GM21526 (cell line): ENCODE measurements around the gene SNCG.
"Not testable (repeated sequence)": the region's sequence is repeated elsewhere in the genome, so short reads cannot be mapped to it uniquely, and the experiment has no call there.

Experiments used
- ATAC-seq: cut with Tn5 transposase; IDR thresholded peaks from one replicate; pipeline ENCODE4 v1.9.1; 2021; ENCODE audit warnings: moderate library complexity; ENCODE audit not compliant: unreplicated experiment, low FRiP score

Gene SNCG

DNA sequence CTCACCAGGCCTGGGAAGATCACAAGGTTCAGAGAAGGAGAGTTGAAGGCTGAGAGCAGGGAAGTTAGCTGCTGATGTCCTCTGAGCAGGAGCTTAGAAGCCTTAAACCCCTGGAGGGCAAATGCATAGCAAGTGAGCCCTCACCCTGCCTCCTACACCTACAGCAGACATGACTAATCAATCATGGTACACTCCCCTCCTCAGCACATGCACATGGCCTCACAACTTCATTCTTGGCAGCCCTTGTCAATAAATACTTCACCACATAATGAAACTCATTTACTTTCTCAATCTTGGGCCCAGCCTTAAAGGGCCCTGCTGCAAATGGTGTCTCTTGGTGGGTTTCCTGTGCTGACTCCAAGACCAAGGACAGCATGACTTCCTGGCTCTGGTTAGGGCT is 13.9 kb upstream of the SNCG start:
- ATAC-seq = no peak

DNA sequence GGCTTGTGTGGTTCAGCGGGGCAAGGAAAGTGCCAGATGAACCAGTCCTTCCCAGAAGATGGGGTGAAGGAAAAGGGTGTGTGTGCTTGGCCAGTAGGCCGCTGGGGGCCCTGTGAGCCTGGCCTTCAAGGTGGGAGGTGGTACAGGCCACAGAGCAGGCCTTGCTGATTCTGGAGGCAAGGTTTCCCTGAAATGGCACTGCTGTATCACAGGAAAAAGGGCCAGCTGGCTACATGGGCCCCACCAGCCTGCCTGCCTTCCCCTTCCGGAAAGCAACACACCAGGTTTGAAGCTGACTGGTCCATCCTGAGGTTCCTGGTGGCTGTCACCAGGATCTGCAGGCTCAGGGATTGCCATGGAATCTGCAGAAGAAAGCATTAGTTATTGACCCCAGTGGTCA is 13.5 kb upstream of the SNCG start:
- ATAC-seq = no peak

DNA sequence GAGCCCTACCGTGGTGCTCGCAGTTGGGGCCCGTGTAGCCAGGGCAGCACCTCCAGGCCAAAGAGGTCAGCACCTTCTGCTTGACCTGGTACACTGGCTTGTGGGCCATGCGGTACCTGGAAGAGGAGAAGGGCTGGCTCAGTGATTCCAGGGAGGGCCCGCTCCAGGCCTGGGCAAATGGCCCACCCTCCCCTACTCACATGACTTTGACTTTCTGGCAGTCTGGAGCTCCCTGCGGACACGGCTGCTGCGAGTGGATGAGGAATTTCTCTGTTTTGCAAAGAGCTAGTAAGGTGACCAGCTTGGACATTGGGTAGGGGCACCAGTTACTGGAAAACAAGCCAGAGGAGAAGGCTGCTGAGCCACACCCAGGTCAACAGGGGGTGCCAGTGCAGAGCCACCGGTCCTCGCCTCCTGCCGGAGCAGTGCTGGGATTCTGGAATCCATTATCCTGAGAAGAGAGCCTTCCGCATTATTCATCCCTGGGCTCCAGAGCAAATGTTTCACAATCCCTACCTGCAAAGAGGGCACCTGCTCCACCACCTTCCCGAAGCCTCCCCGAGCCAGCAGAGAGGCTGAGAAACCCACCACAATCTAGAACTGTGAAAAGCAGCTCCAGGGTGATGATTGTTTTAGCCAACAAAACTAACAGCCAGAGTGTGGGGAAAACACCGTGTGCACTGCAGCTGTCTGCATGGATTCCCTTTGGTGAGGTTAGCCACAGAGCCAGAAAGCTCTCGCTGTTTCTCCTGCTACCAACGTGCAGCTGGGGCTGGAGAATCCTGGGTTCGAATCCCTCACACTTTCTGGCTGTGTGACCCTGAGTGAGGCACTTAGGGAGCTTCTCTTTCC is 12.8 kb upstream of the SNCG start:
- ATAC-seq = no peak

DNA sequence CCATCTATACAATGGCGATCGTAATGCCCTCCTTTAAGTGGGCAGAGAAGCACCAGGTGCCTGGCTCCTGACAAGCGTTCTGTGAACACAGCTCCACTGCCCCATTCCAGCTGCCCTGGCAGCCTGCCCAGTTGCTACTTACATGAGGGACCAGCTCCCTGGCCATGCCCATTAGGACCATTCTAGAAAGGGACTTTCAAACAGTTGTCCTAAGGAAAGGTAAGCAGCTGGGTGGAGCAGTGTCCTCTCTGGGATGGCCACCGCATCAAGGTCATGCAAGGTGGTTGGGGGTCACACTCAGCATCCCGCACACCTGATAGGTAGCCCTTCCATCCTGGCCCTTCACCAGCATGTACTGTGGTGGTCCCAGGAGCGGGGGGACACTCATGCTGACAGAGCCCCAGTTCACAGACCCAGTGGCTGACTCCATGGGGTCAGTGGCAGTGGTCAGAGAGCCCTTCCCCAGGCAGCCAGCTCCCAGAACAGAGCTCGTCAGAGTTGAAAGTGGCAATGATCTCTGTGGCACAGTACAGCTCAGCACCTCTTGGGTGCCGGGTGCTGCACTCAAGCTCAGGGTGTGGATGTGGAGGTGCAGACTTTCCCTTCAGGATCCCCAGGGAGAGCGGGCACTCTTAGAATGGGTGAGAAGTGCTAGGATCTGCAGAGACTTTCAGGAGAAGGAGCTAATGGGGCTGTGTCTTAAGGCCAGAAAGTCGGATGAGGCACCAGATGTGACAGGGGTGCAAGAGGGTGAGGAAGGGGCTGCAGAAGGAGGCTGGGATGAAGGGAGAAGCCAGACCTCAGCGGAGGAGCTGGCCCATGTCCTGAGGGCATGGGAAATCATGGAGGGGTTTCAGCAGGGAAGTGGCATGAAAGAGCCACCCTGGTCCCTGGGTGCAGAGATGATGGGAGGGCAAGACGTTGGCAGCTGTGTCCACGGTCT is 11.9 kb upstream of the SNCG start:
- no peak for ATAC-seq

DNA sequence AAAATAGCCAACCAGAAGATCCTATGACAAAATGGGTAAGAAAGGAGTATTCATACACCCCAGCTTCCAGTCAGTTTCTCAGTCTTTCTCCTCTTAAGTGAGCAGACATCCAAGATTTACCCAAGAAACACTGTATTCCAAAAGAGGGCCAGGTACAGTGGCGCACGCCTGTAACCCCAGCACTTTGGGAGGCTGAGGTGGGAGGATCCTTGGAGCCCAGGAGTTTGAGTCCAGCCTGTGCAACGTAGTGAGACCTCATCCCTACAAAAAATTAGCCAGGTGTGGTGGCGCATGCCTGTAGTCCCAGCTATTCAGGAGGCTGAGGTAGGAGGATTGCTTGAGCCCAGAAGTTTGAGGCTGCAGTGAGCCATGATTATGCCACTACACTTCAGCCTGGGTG is 10.6 kb upstream of the SNCG start:
- not testable (repeated sequence) for ATAC-seq

DNA sequence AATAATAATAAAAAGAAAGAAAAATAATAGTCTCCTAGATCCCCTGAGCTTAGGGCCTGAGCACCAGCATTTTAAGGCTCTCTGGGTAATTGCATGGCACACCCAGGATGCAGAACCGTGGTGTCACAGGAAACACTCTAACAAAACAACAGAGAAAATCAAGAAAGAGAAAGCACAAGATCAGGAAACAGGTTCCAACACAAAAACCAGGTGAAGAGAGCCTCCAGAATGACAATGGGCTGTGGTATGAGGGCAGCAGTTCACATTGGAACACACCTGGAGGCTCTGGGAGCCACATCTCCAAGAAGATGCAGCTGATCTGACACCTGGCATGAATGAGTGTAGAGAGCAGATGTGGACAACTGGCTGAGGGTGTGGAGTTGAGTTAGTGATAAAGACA is 8.1 kb upstream of the SNCG start:
- ATAC-seq = no peak

DNA sequence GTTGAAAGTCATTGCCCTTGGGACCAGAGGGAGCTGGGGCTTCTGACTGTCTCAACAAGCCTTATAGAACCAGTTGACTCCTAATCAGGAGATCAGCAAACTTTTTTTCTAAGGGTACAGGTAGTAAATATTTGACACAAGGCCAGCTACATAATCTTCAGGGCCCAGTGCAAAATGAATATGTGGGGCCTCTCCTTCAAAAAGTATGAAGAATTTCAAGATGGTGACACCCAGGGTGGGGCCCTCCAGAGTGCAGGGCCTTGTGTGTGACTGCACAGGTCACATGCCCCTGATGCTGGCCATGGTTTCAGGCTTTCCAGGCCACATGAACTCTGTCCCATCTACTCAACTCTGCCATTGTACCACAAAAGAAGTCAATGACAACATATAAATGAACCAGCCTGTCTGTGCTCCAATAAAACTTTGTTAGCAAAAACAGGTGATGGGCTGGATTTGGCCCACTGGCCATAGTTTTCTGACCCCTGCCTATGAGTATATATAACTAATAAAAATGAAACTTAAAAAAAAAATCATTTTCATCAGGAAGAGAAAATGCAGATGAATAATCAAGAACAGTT is 7.1 kb upstream of the SNCG start:
- ATAC-seq = no peak

DNA sequence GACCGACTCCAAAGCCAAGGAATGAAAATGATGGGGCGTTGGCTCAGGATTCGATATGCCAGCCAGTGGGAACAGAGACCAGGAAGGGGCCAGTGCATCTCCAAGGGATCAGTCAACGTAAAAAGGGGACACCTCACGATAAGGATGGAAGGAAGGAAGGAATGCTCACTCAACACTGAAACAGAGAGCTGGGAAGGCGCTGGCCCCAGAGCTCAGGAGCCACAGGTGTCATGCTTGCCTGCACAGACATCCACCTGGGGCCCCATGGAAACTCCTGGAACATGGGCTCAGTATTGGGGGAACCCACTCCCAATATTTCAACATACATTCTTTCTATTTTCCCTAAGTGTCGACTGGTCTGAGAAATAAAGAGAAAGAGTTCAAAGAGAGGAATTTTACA is 6.3 kb upstream of the SNCG start:
- ATAC-seq = no peak

DNA sequence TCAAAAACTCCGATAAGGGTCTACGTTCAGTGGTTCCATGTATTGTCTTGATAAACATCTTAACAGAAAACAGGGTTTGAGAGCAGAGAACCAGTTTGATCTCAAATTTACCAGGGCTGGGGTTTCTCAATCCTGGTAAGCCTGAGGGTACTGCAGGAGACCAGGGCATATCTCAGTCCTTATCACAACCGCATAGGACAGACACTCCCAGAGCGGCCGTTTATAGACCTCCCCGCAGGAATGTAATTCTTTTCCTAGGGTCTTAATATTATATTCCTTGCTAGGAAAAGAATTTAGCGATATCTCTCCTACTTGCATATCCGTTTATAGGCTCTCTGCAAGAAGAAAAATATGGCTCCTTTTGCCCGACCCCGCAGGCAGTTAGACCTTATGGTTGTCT is 5.7 kb upstream of the SNCG start:
- ATAC-seq = not testable (repeated sequence)

DNA sequence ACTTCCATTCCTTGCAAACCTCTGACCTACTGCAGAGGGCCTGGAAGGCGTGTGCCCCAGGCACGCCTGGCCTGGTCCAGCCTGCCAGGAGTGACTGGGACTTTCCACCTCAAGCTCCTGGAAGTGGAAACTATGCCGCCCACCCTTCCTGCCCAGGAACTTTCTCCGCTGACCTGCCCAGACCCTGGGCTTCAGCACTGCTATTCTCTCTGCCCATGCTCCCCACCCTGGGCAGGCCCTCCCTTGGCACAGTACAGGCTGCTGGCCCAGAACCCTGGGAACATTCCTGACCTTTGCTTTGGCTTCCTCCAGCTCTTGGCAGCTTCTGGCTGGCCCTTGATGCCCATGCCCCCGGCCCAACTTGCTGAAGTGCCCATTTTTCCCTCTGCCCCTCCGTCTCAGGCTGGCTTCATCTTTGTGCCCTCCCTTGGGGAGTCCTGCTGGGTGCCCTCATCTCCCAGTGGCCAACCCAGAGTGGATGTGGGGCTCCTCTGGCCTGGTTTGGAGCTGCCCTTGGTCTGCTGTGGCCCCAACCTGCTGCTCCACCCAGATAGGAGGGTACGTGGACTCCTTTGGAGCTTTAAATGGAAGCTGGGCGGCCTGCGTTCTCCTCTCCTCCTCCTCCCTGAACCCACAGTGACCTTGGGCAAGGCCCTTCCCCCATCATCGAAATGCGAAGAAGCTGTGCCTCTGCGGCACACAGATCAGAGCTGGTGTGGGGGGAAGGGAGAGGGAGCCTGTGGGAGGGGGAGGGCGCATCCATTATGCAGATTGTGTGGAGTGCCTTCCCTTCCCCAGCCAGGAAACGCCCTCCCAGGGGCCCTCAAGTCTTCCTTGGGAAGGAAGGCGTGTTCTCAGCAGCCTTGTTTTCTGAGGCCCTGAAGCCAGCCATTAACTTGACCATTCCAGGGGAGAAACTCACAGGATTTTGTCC is 4.4 kb upstream of the SNCG start:
- no peak for ATAC-seq

DNA sequence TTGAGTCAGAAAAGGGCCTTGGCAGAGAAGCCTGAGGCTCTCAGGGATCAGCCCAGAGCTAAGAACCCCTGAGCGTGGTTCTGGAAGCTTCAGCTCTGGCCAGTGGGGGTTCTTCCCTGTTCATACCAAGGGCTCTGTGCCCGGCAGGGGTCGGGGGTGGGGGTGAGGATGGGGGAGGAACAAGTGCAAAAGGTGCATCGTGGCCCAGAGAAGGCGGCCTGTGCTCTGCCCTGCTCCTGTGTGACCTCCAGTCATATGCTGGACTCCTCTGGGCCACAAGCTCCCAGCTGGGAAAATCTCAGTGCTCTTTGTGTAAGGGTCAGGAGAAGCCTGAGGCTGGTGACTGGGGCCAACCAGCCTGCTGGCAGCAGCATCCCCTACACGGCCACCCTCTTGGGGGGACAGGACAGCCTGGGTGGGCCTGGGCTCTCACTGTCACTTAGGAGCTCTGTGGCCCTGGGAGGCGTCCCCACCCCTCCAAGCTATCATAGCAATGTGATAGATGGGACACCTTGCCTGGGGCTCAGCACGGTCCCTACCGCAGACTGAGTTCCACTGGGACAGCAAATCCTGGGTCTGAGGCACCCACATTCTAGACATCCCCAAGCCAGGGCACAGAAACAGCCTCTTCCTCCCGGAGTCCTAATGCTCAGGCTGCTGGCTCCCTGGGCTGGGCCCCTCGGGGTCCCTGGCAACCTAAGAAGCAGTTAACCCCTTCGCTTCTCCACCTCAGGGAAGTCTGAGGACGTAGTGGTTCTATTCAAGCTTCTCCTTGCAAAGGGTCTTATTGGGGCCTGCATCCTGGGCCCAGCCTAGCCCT is 3.5 kb upstream of the SNCG start:
- ATAC-seq = no peak

DNA sequence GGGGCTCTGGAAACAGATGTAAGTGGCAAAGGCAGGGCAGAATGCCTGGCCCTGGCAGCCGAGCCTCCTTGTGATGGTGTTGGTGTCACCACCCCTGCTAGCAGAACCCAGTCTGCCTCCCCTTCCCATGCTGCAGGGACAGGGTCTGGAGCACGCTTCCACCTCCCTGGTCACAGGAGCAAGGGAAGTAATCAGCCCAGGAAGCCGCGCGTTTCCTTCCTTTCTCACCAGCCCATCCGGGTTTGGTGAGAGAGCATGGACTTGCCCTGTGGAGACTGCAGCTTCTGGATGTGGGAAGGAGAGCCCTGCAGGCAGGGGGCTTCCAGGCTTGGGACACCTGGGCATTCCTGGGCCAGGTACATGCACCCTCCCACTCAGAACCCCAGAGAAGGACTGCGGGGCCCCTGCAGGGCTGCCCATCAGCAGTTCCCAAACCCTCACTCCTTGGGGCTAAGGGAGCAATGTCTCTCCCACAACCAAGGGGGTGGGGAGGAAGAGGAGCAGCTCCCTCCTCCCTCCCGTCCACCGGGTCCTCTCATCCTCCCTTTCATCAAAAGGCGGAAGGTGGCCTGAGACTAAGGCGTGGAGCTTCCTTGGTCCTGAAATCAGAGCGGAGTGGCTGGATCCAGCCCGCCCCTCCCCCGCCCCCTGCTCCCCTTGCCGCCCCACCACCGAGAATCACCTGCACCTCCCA is 2.8 kb upstream of the SNCG start:
- ATAC-seq = no peak

DNA sequence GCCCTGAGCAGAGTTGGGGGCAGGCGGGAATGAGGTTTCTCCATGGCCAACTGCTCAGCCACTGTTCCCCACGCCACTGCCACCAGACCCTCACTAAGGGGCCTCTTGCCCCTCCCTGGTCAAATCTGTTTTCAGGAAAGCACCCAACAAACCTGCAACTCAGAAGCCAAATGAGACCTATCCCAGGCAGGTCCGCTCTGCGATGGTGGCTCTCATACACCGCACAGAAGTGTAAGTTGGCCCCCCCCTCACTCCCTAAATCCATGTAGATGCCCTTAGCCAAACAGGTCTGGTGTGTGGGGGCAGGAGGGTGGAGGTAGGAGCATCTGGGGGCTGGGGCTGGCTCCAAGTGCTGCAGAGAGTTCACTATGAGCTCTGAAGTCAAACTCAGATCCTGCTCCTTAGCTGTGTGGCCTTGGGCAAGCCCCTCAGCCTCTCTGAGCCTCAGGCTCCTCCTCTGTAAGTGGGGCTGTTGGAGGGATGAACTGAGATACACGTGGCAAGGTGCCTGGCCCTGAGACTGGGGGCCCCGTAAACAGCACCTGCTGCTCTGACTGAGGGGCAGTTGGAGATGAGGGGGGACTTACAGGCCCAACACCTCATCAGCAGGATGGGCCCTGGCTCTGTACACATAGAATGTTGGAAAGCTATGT is 2.1 kb upstream of the SNCG start:
- ATAC-seq = no peak

DNA sequence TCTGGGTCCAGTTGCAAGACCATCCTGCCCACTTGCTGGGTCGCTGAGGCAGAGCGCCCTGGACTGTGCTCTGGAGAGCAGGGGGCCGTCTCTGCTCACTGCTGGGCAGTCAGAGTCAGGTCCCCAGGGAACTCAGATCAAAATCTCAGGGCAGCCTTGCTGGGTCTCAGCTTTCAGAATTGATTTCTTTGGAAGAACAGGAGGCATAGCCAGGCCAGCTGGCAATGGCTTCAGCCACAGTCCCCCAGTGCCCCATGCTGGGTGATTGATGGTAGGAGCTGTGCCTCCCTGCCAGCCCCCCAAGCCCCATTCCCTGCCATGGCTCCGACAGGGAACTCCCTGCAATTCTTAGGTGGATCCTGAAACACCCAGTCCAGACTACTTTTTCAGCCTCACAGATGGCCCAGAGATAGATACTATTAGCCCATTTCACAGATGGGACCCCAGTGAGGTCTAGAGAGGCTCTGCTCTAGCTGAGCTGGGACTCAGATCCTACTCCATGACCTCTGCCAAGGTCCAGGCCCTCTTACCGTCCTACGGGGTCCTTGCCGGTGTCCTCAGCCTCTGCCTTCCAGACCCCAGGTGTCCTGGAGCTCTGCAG is 1.5 kb upstream of the SNCG start:
- no peak for ATAC-seq

DNA sequence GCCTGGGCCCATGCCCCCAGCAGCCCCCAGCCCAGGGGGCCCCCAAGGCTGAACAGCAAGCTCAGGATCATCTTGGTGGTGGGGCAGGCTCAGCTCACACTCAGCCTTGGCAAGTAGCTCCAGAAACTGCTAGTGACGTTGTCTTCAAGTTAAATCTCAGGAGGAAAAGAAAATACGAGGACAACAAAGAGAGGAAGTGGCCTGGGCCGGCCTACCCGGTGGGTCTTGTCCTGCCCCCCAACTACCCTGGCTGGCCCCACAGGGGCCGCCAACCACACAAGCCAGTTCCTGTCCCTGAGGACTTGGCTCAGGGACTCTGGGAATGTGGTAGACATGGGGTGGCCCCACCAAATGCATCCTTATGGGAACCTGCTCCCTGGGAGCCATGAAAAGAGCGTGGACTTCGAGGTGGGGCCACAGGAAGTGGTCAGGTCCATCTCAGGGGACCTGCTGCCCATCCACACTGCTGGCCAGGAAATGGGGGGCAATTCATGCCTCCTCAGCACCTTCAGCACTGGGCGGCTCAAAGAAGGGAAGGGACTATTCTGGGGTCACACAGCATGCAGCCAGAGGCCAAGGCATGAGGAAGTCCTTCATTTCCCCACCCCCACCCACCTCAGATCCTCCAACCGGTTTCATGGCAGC is 806 bp upstream of the SNCG start, which contains the start of gene MMRN2:
TSS of gene MMRN2 (minus strand) at position 145 of the 645 bp plus-strand sequence. CDS start at position 71, 74 bp downstream.
- ATAC-seq = no peak

DNA sequence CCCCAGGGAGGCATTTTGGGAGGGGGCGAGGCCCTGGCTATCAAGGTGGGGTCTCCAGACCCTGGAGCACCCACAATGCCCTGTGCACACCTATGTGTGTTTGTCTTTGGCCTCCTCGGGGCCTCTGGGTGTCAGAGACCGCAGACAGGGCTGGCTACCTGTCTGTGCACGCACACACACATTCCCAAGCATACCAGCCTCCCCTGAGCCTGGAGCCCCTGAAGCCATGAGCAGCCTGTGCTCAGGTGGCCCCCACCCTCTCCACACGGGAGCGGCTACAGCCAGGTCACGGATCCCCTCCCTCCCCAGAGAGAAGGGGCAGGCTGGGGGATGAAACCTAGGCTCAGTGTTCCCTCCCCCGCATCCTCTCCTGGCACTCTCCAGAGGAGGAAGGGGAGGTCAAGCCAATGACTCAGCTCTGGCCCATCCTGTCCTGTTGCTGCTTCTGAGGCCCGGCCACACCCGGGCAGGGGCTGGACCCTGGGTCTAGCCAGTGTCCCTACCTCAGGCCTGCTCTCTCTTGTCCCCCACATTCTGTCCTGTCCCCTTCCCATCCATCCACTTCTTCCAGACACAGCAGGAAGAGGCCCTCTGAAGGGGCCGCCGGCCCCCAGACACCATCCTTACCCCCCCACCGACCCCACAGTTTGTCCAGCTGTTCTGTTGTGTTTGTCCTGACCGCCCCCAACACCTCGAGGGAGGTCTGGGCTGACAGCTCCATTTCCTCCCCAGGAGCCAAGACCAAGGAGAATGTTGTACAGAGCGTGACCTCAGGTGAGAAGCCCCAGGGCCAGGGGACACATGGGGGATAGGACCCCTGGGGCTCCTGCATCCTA is 720 bp downstream of the SNCG start:
- no peak for ATAC-seq

DNA sequence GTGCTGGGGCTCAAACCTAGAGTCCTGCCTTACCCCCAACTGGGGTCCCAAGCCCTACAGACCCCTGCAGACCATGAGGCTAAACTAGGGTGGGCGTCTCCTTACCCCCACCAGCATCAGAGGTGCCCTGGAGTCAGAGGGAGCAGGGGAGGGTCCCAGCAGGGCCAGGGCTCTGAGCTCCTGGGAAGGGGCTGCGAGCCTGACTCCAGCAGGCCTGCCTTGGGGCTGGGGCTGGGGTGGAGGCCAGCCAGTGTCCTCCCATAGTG is 1.3 kb downstream of the SNCG start:
- no peak for ATAC-seq
